Endodermal cell (in vitro differentiated cells): Measurements from ENCODE around the gene INSRR. TPM values are rescaled to one million over a fixed set of nuclear protein-coding genes. Genes with fewer than 3 reads are reported as not detected.

Source experiments
- DNase-seq: peaks from one replicate; pipeline ENCODE4 v3.0.0-alpha.2; 2017
- H3K27ac ChIP-seq: 2 replicates; pipeline ENCODE4 v1.5.1; 2013; ENCODE audit warnings: mild to moderate bottlenecking, low read depth, low read length, moderate library complexity
- H3K27me3 ChIP-seq: 2 replicates; pipeline ENCODE4 v1.6.1; 2013; ENCODE audit warnings: mild to moderate bottlenecking, low read length, moderate library complexity; ENCODE audit not compliant: insufficient read depth, control insufficient read depth, poor library complexity, severe bottlenecking
- H3K36me3 ChIP-seq: 2 replicates; pipeline ENCODE4 v1.7.0; 2013; ENCODE audit warnings: mild to moderate bottlenecking, low read length, moderate library complexity; ENCODE audit not compliant: control insufficient read depth, insufficient read depth
- H3K4me1 ChIP-seq: one replicate; pipeline ENCODE4 v1.7.0; 2013; ENCODE audit warnings: low read length; ENCODE audit not compliant: control insufficient read depth, insufficient read depth
- H3K4me3 ChIP-seq: 2 replicates; pipeline ENCODE4 v1.5.1; 2013; ENCODE audit warnings: mild to moderate bottlenecking, low read length, moderate library complexity
- H3K9ac ChIP-seq: 2 replicates; pipeline ENCODE4 v1.6.1; 2013; ENCODE audit warnings: mild to moderate bottlenecking, low read length, moderate library complexity; ENCODE audit not compliant: poor library complexity, severe bottlenecking; ENCODE audit errors: extremely low read depth
- H3K9me3 ChIP-seq: 2 replicates; pipeline ENCODE4 v1.6.1; 2013; ENCODE audit warnings: mild to moderate bottlenecking, low read length, moderate library complexity; ENCODE audit not compliant: control insufficient read depth
- H3K27ac Mint-ChIP-seq: 2 replicates; pipeline ENCODE4 v1.8.0; 2020; ENCODE audit warnings: mixed read lengths
- H3K27me3 Mint-ChIP-seq: 2 replicates; pipeline ENCODE4 v1.8.0; 2021; ENCODE audit warnings: mild to moderate bottlenecking, mixed read lengths; ENCODE audit not compliant: insufficient read depth
- H3K36me3 Mint-ChIP-seq: 2 replicates; pipeline ENCODE4 v1.8.0; 2020; ENCODE audit warnings: low read depth, mixed read lengths
- H3K4me1 Mint-ChIP-seq: 2 replicates; pipeline ENCODE4 v1.8.0; 2020; ENCODE audit warnings: mixed read lengths
- H3K4me3 Mint-ChIP-seq: 2 replicates; pipeline ENCODE4 v1.8.0; 2020; ENCODE audit warnings: mild to moderate bottlenecking, moderate library complexity, mixed read lengths
- H3K9me3 Mint-ChIP-seq: 2 replicates; pipeline ENCODE4 v1.8.0; 2020; ENCODE audit warnings: mild to moderate bottlenecking, mixed read lengths
- CTCF ChIP-seq: fragments of 200-600 bp; sonication (generic); conservative IDR thresholded peaks from 2 replicates; pipeline ENCODE4 v1.5.0; 2021; ENCODE audit warnings: antibody characterized with exemption, mild to moderate bottlenecking
- WGBS, 2 experiments: methylation state at CpG; one replicate each; pipeline versions ENCODE4 v1.1.5 to v1.1.7; 2013; ENCODE audit warnings: missing lambda C conversion rate in 2 of 2, mixed read lengths in 1 of 2; ENCODE audit not compliant: insufficient coverage in 1 of 2, insufficient read length in 1 of 2; 5-methylcytosine and 5-hydroxymethylcytosine counted together
- total RNA-seq, 2 donors: library from RNA; stranded (reverse); fragmentation: NEBNext Ultra II Directional in 1 of 2; extraction: Animal tissue kit (Norgen Biotek cat#: 25700) in 1 of 2; gene quantifications; 2 replicates in 1 of 2; 3 replicates in 1 of 2; pipeline ENCODE4 v1.2.1, GENCODE V29; 2021

INSRR gene
- total RNA-seq, 2 donors from 2014 or later = 0.07 to 0.09 TPM

- H3K36me3 Mint-ChIP-seq = no peaks in the 10 kb centered on the region
- H3K36me3 ChIP-seq = no peaks in the 10 kb centered on the region
- H3K9me3 ChIP-seq = no peaks in the 10 kb centered on the region
- no peaks in the 10 kb centered on the region for H3K9me3 Mint-ChIP-seq
- no peak overlapping the region for H3K27ac Mint-ChIP-seq
- DNase-seq = no peak
- peaks cover 85% of the 10 kb centered on the region for H3K27me3 Mint-ChIP-seq
- no peak overlapping the region for H3K4me3 Mint-ChIP-seq
- no peak overlapping the region for H3K4me3 ChIP-seq
- TF ChIP-seq CTCF = no peak
- H3K4me1 ChIP-seq = peaks cover 10% of the 10 kb centered on the region
- H3K27me3 ChIP-seq = peaks cover 55% of the 10 kb centered on the region
- no peak overlapping the region for H3K9ac ChIP-seq
- peaks cover 17% of the 10 kb centered on the region for H3K4me1 Mint-ChIP-seq
- 86 to 89% methylated on average over 3 to 4 of the region's 4 CpGs for WGBS, 2 experiments
- no peak overlapping the region for H3K27ac ChIP-seq
These were observed 5.9 kb upstream of the INSRR start for GRCh38 chr1:156864796-156865195.

- H3K4me1 ChIP-seq = peaks cover 13% of the 10 kb centered on the region
- Mint-ChIP-seq H3K4me1 (peaks cover 21% of the 10 kb centered on the region), H3K27ac (no peak overlapping the region), H3K9me3 (no peaks in the 10 kb centered on the region), H3K4me3 (no peak overlapping the region), H3K36me3 (no peaks in the 10 kb centered on the region), H3K27me3 (peaks cover 85% of the 10 kb centered on the region)
- H3K27me3 ChIP-seq = peaks cover 67% of the 10 kb centered on the region
- H3K4me3 ChIP-seq = no peak overlapping the region
- no peaks in the 10 kb centered on the region for H3K9me3 ChIP-seq
- H3K27ac ChIP-seq = no peak overlapping the region
- no peak for DNase-seq
- no peaks in the 10 kb centered on the region for H3K36me3 ChIP-seq
- H3K9ac ChIP-seq = no peak overlapping the region
- no peak for TF ChIP-seq CTCF
- 78 to 84% methylated on average over 3 to 7 of the region's 7 CpGs for WGBS, 2 experiments
These were observed 4.7 kb upstream of the INSRR start for GRCh38 chr1:156863631-156864030.

- H3K4me3 ChIP-seq = no peak overlapping the region
- no peak overlapping the region for H3K27ac ChIP-seq
- H3K36me3 ChIP-seq = no peaks in the 10 kb centered on the region
- Mint-ChIP-seq H3K9me3 (no peaks in the 10 kb centered on the region), H3K4me3 (no peak overlapping the region), H3K36me3 (no peaks in the 10 kb centered on the region), H3K27me3 (peaks cover 85% of the 10 kb centered on the region), H3K27ac (no peak overlapping the region), H3K4me1 (peaks cover 26% of the 10 kb centered on the region)
- no peaks in the 10 kb centered on the region for H3K9me3 ChIP-seq
- WGBS, 2 experiments = 29 to 37% methylated on average over 7 to 10 of the region's 10 CpGs
- H3K9ac ChIP-seq = no peak overlapping the region
- H3K4me1 ChIP-seq = peaks cover 18% of the 10 kb centered on the region
- H3K27me3 ChIP-seq = peaks cover 72% of the 10 kb centered on the region
- DNase-seq = no peak
- TF ChIP-seq CTCF = no peak
These were observed 4.2 kb upstream of the INSRR start for GRCh38 chr1:156862997-156863599.
